ENCODE results near the gene SLC6A3. TPM values are rescaled to one million over a fixed set of nuclear protein-coding genes. Genes with fewer than 3 reads are reported as not detected.

SLC6A3 gene
- total RNA-seq, 1 donor from 2014 or later, result not detected

GRCh38 chr5:1392261-1392660 lies 53.0 kb downstream of the SLC6A3 start:
- DNase-seq (ENCODE audit: low spot score in 2 of 2) (no peak), FAIRE-seq (no peak)

DNA sequence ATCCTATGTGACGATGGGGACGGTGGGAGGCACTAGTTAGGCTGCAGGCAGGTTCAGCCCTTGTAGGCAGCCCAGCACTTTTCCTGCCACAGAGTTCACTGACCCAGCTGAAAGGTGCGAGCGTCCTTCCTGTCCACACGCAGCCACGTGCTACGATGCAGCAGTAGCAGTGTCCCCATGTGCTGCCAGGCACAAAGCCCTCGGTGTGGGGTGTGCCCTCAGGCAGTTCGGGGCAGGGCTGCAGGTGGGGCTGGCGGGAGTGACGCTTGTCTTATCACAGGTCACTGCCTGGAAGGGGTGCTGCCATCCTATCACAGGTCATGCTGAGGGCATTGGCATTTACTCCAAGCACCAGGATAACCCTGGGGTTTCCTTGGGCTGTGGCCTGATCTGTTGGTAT lies 53.5 kb downstream of the SLC6A3 start:
- FAIRE-seq (no peak), DNase-seq (ENCODE audit: low spot score in 2 of 2) (no peak)

DNA sequence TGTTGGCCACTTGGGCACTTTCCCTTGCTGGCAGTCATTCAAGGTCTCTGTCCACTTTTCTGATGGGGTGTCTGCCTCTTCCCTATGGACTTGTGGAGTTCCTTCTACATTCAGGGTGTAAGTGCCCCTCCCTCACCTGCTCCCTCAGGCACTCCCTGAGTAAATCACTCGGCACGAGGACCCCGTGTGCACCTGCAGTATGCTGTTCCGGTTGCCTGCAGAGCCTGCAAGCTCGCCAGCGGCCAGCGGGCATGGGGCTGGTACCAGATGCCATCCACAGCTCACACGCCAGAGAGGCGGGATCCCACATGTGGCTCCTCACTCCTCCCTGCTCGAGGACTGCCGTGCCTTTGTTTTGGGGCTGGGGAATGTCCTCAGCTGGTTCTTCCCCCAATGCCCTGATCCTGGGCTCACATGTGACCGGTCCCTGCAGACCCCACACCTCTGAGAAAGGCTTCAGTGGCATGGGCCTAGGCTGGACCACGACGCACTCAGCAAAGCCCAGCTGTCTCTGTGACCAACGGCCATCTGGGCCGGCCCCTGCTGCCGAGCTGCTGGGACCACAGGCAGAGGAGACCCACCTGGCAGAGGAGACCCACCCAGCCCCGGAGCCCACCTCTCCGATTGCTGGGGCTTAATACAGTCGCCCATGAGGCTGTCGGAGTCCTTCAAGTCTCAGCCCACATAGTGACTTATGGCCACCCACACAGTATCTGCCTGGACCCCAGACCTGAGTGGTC lies 54.2 kb downstream of the SLC6A3 start:
- no peak for FAIRE-seq

DNA sequence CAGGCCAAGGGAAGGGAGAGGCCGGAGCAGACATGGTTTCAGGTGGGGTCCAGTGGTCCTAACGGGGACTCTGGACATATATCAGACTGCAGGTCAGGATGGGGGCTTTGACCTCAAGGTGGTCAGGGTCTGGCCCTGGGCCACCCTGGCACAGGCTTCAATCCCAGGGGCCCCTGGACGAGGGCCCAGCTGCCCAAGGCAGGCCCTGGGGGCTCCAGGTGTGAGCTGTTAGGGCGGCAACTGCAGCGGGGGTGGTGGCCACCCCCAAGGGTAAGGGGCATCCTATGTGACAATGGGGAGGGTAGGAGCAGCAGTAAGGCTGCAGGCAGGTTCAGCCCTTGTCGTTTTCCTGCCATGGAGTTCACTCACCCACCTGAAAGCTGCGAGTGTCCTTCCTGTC lies 54.9 kb downstream of the SLC6A3 start:
- FAIRE-seq (no peak), DNase-seq (ENCODE audit: low spot score in 2 of 2) (no peak)

More for the DNA sequence above, 54.2 kb downstream of the SLC6A3 start:
- DNase-seq (ENCODE audit: low spot score in 2 of 2), result no peak

DNA sequence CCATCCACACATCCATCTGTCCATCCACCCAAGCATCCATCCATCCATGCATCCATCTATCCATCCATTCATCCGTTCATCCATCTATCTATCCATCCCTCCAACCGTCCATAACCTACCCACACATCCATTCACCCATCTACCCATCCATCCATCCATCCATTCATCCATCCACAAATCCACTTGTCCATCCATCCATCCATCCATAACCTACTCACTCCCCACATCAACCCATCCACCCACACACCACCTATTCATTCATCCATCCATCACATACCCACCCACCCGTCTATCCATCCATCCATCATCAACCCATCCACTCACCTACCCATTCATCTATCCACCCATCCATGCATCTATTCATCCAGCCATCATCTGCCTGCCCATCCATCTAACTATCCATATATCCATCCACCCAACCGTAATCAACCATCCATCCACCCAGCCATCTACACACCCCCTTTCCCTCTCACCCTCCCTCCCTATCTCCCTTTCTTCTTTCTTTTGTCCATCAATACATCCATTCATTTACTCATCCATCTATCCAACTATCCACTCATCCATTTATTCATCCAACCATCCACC lies 56.8 kb downstream of the SLC6A3 start:
- no peak for FAIRE-seq
- no peak for DNase-seq (ENCODE audit: low spot score in 2 of 2)

GRCh38 chr5:1387876-1388275 lies 57.4 kb downstream of the SLC6A3 start:
- DNase-seq (ENCODE audit: low spot score in 2 of 2), result no peak
- no peak for FAIRE-seq

DNA sequence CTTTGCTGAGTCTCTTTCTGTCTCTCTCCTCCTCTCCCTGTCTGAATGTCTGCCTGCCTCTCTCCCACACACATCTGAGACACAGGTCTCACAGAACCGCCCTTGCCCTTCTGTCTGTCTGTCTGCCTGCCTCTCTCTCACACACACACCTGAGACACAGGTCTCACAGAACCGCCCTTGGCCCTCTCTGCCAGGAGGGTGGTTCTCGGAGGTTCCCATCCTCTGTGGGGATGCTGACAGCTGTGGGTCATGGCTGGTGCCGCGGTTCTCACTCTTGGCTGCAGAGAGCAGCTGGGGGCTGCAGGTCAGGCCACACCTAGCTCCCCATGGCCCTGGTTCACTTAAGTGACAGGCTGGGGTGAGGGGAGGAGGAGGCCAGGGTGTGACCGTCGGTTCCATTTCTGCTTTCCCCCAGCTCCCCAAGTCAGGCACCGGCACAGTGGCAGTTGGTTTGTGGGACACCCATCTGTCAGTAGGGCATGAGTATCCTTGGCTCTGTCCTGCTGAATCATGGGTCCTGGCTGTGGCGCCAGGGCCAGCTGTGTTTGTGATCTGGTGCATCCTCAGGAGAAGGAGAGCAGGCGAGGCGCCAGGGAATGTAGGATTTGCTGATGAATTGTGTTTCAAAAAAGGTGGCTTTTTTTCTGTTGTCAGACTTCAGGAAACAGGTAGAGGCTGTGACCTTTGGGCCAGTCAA lies 58.0 kb downstream of the SLC6A3 start:
- DNase-seq (ENCODE audit: low spot score in 2 of 2), result no peak
- no peak for FAIRE-seq

DNA sequence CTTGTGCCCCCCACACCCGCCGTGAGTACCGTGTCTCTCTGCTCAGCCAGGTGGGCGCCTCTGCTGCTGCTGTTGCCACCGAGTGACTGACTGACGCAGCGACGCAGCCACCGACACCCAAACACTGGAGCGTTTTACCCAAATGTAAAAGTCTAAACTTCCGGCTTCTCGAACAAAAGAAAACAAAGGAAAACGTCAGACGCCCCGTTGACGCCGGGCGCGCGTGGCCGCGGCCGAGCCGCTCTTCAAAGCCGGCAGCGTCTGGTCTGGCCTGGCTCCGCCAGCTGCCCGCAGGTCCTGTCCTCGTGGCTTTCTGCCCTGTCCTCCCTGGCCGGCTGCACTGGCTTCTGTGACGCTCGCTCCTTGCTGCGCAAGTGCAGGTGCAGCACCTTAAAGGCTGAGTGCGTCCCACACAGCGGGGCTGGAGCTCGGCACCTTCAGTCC lies 58.9 kb downstream of the SLC6A3 start:
- DNase-seq (ENCODE audit: low spot score in 2 of 2) (peak; percentile 59 to 81), FAIRE-seq (no peak)

GRCh38 chr5:1385395-1386273 lies 59.6 kb downstream of the SLC6A3 start:
- DNase-seq (ENCODE audit: low spot score in 2 of 2) (peak; percentile 79 to 89), FAIRE-seq (no peak)

- DNase-seq (ENCODE audit: low spot score in 2 of 2) (no peak), FAIRE-seq (no peak)
Observed at GRCh38 chr5:1384521-1384920, 60.7 kb downstream of the SLC6A3 start.

GRCh38 chr5:1383886-1384401 lies 61.3 kb downstream of the SLC6A3 start:
- no peak for DNase-seq (ENCODE audit: low spot score in 2 of 2)
- FAIRE-seq, result no peak

DNA sequence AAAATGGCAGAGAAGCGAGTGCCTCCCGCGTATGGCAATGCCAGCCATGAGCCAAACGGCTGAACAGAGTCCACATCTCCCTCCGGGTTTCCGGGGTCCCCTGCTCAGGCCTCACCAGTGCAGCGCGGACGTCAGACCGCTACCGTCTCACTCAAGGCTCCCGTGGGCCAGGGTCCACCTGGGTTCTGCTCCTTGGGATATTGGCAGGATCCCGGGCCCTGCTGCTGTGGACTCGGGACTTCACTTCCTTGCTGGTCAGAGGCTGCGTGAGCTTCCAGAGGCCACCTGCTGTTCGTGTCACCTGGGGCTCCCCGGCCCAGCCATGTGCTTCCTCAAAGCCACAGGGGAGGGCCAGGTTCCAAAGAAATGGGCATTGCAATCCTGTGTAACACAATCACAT lies 61.9 kb downstream of the SLC6A3 start:
- no peak for DNase-seq (ENCODE audit: low spot score in 2 of 2)
- FAIRE-seq, result no peak

- DNase-seq (ENCODE audit: low spot score in 2 of 2) (no peak), FAIRE-seq (no peak)
Observed at GRCh38 chr5:1382248-1382700, 63.0 kb downstream of the SLC6A3 start.

DNA sequence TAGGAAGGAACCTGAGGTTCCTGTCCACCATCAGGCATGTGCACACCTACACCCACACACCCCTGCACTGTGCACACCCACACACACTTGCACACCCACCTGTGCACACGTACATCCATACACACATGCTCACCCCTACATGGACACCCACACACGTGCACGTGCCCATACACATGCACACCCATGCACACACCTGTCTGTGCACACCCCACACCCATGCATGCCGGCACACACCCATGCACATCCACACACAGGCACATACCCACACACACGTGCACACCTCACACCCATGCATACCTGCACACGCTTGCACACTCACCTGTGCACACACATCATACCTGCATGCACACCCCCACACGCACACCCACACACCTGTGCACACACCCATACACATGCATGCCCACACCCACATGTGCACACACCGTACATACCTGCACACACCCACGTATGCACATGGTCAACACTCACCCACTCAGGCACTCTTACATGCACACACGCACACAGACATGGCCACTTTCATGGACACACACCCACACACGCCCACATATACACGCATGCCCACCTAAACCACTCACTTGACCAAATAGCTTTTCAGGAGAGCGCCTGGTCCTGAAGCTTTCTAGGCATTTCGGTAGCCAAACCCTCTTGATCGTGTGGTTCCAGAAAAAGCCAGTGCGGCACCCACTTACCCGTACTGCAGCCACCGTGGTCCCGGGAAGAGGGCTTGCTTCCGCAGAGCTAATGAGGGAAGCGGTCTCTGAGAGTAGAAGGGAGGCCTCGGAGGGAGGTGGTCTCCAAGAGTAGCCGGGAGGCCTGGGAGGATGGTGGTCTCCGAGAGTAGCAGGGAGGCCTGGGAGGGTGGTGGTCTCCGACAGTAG lies 63.6 kb downstream of the SLC6A3 start:
- DNase-seq (ENCODE audit: low spot score in 2 of 2) (no peak), FAIRE-seq (no peak)

- DNase-seq (ENCODE audit: low spot score in 2 of 2) (no peak), FAIRE-seq (no peak)
Observed at GRCh38 chr5:1380910-1381309, 64.3 kb downstream of the SLC6A3 start.

DNA sequence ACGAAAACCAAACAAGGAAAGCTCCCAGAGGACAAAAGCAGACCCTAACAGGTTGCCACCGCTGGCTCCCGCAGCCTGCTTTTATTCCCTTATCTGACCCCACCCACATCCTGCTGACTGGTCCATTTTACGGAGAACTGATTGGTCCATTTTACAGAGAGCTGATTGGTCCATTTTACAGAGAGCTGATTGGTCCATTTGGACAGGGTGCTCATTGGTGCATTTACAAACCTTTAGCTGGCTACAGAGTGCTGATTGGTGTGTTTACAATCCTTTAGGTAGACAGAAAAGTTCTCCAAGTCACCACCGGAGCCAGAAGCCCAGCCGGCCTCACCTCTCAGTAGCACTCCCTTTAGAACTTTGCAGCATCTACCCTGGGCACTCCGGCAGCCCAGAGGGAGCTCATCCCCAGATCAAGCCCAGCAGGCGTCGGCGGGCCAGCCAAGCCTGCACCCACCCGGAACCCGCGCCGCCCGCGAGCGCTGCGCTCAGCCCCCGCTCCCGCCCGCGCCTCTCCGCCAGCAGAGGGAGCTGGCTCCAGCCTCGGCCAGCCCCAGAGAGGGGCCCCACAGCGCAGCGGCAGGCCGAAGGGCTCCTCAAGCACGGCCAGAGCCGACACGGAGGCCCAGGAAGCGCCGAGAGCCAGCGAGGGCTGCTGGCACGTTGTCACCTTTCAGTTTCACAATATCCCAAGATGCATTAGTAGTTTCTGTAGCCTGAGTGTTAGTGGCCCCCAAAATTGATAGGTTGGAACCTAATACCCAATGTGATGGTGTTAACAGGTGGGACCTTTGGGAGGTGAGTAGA lies 65.0 kb downstream of the SLC6A3 start:
- FAIRE-seq (no peak), DNase-seq (ENCODE audit: low spot score in 2 of 2) (no peak)

DNA sequence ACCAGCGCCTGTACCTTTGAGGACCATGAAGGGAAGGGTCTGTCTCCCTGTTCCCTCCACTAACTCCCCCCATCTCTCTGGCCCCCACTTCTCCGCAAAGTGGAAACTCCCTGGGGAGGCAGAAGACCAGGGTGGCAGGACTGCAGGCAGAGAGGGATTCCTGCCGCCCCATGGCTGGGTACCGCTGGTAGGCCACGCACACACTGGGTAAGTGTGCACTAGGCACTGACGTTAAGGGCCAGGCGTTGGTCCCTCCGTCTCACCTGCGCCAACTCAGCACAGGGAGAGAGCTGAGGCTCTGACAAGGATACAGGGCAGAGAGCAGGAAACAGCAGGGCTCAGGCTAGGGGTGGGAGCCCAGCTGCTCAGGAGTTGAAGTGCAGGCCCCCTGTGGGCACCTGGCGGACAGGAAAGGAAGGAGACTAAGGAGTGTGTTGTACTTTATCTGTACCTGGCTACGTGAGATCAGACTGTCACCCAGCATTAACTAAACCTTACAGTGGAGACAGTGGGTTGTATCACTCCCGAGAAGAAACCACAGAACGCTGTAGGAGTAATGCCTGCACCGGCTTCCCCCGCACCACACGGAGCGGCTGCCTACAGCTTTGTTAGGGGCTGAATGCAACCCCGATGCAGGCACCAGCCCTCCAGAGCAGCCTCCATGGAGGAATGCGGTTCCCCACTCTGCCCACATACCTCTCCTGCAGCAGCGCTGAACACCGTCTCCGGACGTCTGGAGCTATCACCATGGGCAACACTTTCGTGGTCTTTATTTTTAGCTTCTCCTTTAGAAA lies 66.2 kb downstream of the SLC6A3 start:
- no peak for FAIRE-seq
- DNase-seq (ENCODE audit: low spot score in 2 of 2), result no peak

DNA sequence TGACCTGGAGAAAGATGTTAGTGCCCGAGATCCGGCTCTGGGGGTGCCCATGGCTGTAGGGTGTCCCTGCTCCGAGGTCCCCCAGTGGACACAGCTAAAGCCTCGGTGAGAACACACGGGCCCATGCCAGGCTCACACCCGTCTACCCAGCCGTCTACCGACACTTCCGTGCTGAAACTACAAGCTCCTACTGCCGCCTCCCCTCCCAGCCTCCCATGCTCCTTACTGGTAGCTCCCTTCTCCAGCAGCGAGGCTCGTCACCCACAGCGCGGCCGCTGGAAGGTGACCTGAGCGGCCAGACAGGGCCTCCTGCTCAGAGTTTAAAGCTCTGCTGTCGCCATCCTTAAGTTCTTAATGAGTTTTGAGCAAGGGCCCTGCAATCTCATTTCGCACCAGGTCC lies 67.1 kb downstream of the SLC6A3 start:
- FAIRE-seq (no peak), DNase-seq (ENCODE audit: low spot score in 2 of 2) (no peak)
